HepG2 (cell line): ENCODE measurements around the gene DEGS1. TPM values are rescaled to one million over a fixed set of nuclear protein-coding genes. Genes with fewer than 3 reads are reported as not detected.
A peak's percentile ranks its signal among the peaks of the same experiment; 100 is the strongest.

ENCODE experiments used
- ATAC-seq: fragments of 200-7000 bp; cut with Tn5 transposase; 3 replicates; pipeline ENCODE4 v1.9.1; 2020; ENCODE audit warnings: mild to moderate bottlenecking, moderate library complexity
- BruUV-seq: library from RNA; stranded (reverse); fragments of 400-500 nt; replicated peaks from 2 replicates; lab custom pipeline; 2021; lab: Mats Ljungman, UMichigan
- CTCF ChIA-PET: fragments of 300-600 bp; formaldehyde crosslinking; extraction: SDS; loops from one replicate; lab custom pipeline; 2021; ENCODE audit warnings: low total read pairs, inconsistent platforms, low intra/inter-chr PET ratio; lab: Yijun Ruan, JAX
- POLR2A ChIA-PET: fragments of 350-600 bp; sonication (Branson Sonifier 250); formaldehyde crosslinking; loops from one replicate; lab custom pipeline; 2020; ENCODE audit warnings: antibody characterized with exemption, inconsistent platforms; lab: Yijun Ruan, JAX
- DNase-seq: peaks from one replicate; pipeline ENCODE4 v3.0.0-alpha.2; 2015; ENCODE audit warnings: low spot score
- FAIRE-seq: peaks from 3 replicates; lab custom pipeline; 2011; peaks lifted over from hg19 to GRCh38; lab: Jason Lieb, UNC
- H2AFZ ChIP-seq: one replicate; pipeline ENCODE4 v1.6.1; 2011; ENCODE audit warnings: low read length, inconsistent platforms
- H3K27ac ChIP-seq: fragments of 300-600 bp; 3 replicates; pipeline ENCODE4 v1.8.0; 2011; ENCODE audit warnings: mixed run types, mild to moderate bottlenecking, mixed read lengths, low read length, inconsistent platforms; ENCODE audit not compliant: insufficient read depth; ENCODE audit errors: extremely low read length
- H3K27me3 ChIP-seq, 2 experiments: fragments of 200-600 bp in 1 of 2; 2 replicates in 1 of 2; 3 replicates in 1 of 2; pipeline versions ENCODE4 v1.6.0 to v1.8.0; 2011; ENCODE audit warnings: low read length in 2 of 2, mild to moderate bottlenecking in 2 of 2, moderate library complexity in 2 of 2, inconsistent platforms in 1 of 2; ENCODE audit not compliant: insufficient read depth in 2 of 2, control insufficient read depth in 1 of 2
- H3K36me3 ChIP-seq, 2 experiments: fragments of 200-600 bp in 1 of 2; replicated peaks in 1 of 2; 2 replicates in 1 of 2; 3 replicates in 1 of 2; pipeline versions ENCODE4 v1.5.1 to v1.8.0; 2011; ENCODE audit warnings: low read length in 2 of 2, inconsistent platforms in 1 of 2; ENCODE audit not compliant: insufficient read depth in 2 of 2, control insufficient read depth in 1 of 2
- H3K4me1 ChIP-seq: 2 replicates; pipeline ENCODE4 v1.5.1; 2012; ENCODE audit warnings: low read length, inconsistent platforms; ENCODE audit not compliant: insufficient read depth
- H3K4me2 ChIP-seq: 2 replicates; pipeline ENCODE4 v1.6.0; 2011; ENCODE audit warnings: low read depth, low read length, inconsistent platforms
- H3K4me3 ChIP-seq, 3 experiments: fragments of 200-600 bp in 1 of 3; sonication (generic), shearing (Covaris generic) in 1 of 3; replicated peaks in 1 of 3; 2 replicates each; pipeline ENCODE4 v1.5.1; 2011 to 2016; ENCODE audit warnings: low read length in 3 of 3, inconsistent platforms in 2 of 3, low read depth in 2 of 3, mild to moderate bottlenecking in 2 of 3, control low read depth in 1 of 3, mixed read lengths in 1 of 3; ENCODE audit not compliant: insufficient read depth in 1 of 3
- H3K79me2 ChIP-seq: one replicate; pipeline ENCODE4 v1.6.1; 2011; ENCODE audit warnings: low read length, inconsistent platforms; ENCODE audit not compliant: insufficient read depth
- H3K9ac ChIP-seq: 2 replicates; pipeline ENCODE4 v1.6.0; 2011; ENCODE audit warnings: mild to moderate bottlenecking, low read depth, low read length, inconsistent platforms; ENCODE audit not compliant: insufficient read depth
- H3K9me3 ChIP-seq: 2 replicates; pipeline ENCODE4 v1.5.1; 2012; ENCODE audit warnings: mild to moderate bottlenecking, low read length
- H4K20me1 ChIP-seq: 2 replicates; pipeline ENCODE4 v1.6.0; 2011; ENCODE audit warnings: inconsistent platforms, mild to moderate bottlenecking, low read length, moderate library complexity; ENCODE audit not compliant: insufficient read depth
- TAF1 ChIP-seq: sonication (generic); formaldehyde crosslinking; IDR thresholded peaks from 2 replicates; pipeline ENCODE4 v1.4.0; 2020; ENCODE audit warnings: missing genetic modification reagents
- ZNF749 ChIP-seq: sonication (generic); formaldehyde crosslinking; IDR thresholded peaks from 2 replicates; pipeline ENCODE4 v1.8.0; 2022; ENCODE audit warnings: mild to moderate bottlenecking, missing genetic modification reagents, moderate library complexity, borderline replicate concordance
- ZSCAN21 ChIP-seq: sonication (generic); formaldehyde crosslinking; IDR thresholded peaks from 2 replicates; pipeline ENCODE4 v1.8.0; 2022; ENCODE audit warnings: mild to moderate bottlenecking, missing genetic modification reagents, moderate library complexity, borderline replicate concordance
- WGBS: methylation state at CpG from one replicate; pipeline ENCODE4 v1.1.6; 2017; ENCODE audit warnings: low lambda C conversion rate; 5-methylcytosine and 5-hydroxymethylcytosine counted together
- in situ Hi-C: cut with HindIII; loops from 2 replicates; pipeline ENCODE4 v1.10.0; 2017; ENCODE audit warnings: low pct_unique_long_range_greater_than_20kb; ENCODE audit not compliant: extremely low pct_ligation_motif_present
- intact Hi-C: fragments of 100-400 bp; cut with micrococcal nuclease; formaldehyde crosslinking; loops from one replicate; pipeline ENCODE4 v1.10.0; 2022; ENCODE audit not compliant: unreplicated experiment
- polyA plus RNA-seq, 8 experiments: library from polyadenylated mRNA; depleted of rRNA in 3 of 8; stranded (reverse) in 7 of 8; unstranded in 1 of 8; fragments of >200 nt; fragmentation: Illumina TruSeq in 4 of 8; extraction: Trizol in 4 of 8; gene quantifications; 2 replicates each; pipeline versions ENCODE4 v1.2.1 to v1.2.3, GENCODE V29; 2011 to 2016; ENCODE audit warnings: low read depth in 4 of 8, missing spikeins in 1 of 8, mixed read lengths in 1 of 8; ENCODE audit not compliant: insufficient read depth in 1 of 8
- total RNA-seq, 5 experiments: library from RNA; depleted of rRNA; stranded (reverse); fragments of >200 nt; fragmentation: Illumina TruSeq; extraction: Trizol; gene quantifications; 2 replicates each; pipeline ENCODE4 v1.2.3, GENCODE V29; 2016; ENCODE audit warnings: low read depth in 1 of 5
- TF ChIP-seq, protein P1 (sequence below): fragments of 450-650 bp; IDR thresholded peaks from 2 replicates; pipeline ENCODE4 v1.6.1; 2017; ENCODE audit warnings: mild to moderate bottlenecking

DEGS1 gene
- total and polyA plus RNA-seq, 2 of the 13 experiments (the other 11 are each of a cell fraction or from before 2014, with no cell fraction given), result 18.1 to 35.9 TPM

GRCh38 chr1:224170343-224170742, 12.7 kb upstream of the DEGS1 start:
- WGBS, result 56% methylated on average over 4 of the region's 4 CpGs
- no peaks in the 10 kb centered on the region for H3K36me3 ChIP-seq
- H3K4me3 ChIP-seq, result no peak overlapping the region
- FAIRE-seq (no peak), DNase-seq (no peak), ATAC-seq (peak; percentile 41)
- no TSS peak for BruUV-seq
- no peak overlapping the region; the same call in 1 of the 2 replicates for H3K4me2 ChIP-seq
- no peak overlapping the region for H3K27ac ChIP-seq
- in situ Hi-C loops, result no loop called here
- TF ChIP-seq ZSCAN21 (CRISPR knock-in tag) (no peak), ZNF749 (CRISPR knock-in tag) (no peak), TAF1 (CRISPR knock-in tag) (no peak)
- TF ChIP-seq, protein P1, sequence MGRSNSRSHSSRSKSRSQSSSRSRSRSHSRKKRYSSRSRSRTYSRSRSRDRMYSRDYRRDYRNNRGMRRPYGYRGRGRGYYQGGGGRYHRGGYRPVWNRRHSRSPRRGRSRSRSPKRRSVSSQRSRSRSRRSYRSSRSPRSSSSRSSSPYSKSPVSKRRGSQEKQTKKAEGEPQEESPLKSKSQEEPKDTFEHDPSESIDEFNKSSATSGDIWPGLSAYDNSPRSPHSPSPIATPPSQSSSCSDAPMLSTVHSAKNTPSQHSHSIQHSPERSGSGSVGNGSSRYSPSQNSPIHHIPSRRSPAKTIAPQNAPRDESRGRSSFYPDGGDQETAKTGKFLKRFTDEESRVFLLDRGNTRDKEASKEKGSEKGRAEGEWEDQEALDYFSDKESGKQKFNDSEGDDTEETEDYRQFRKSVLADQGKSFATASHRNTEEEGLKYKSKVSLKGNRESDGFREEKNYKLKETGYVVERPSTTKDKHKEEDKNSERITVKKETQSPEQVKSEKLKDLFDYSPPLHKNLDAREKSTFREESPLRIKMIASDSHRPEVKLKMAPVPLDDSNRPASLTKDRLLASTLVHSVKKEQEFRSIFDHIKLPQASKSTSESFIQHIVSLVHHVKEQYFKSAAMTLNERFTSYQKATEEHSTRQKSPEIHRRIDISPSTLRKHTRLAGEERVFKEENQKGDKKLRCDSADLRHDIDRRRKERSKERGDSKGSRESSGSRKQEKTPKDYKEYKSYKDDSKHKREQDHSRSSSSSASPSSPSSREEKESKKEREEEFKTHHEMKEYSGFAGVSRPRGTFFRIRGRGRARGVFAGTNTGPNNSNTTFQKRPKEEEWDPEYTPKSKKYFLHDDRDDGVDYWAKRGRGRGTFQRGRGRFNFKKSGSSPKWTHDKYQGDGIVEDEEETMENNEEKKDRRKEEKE, result no peak
- intact Hi-C loops, result loop anchor here (1.0 kb wide), 1 partner anchor 163 kb away; no protein-coding TSS in a partner anchor
- no peak overlapping the region for H2AFZ ChIP-seq
- peaks cover 23% of the 10 kb centered on the region for H3K4me1 ChIP-seq
- H3K9ac ChIP-seq, result no peak overlapping the region
- no peaks in the 10 kb centered on the region for H4K20me1 ChIP-seq
- no peaks in the 10 kb centered on the region for H3K79me2 ChIP-seq
- no peaks in the 10 kb centered on the region for H3K9me3 ChIP-seq
- CTCF ChIA-PET, result interaction anchor here (1.4 kb wide), 1 partner anchor 163 kb away, joined by 11 read pairs; no protein-coding TSS in a partner anchor
- H3K27me3 ChIP-seq, result no peaks in the 10 kb centered on the region; a peak in 1 of 5 replicates
- POLR2A ChIA-PET, result no interaction called here
